ENCODE data around the gene PLA2G2A.

Gene PLA2G2A

GRCh38 chr1:19974822-19975416, 4.5 kb downstream of the PLA2G2A start:
- DNase-seq (ENCODE audit: low read depth, low spot score), result peak; percentile 69
- H3K27ac ChIP-seq, result no peak overlapping the region

GRCh38 chr1:19973616-19974015, 5.8 kb downstream of the PLA2G2A start:
- no peak for DNase-seq (ENCODE audit: low read depth, low spot score)

GRCh38 chr1:19971664-19972063, 7.8 kb downstream of the PLA2G2A start:
- no peak for DNase-seq (ENCODE audit: low read depth, low spot score)
- no peak overlapping the region for H3K27ac ChIP-seq

More at GRCh38 chr1:19973616-19974015, 5.8 kb downstream of the PLA2G2A start:
- H3K27ac ChIP-seq, result no peak overlapping the region

GRCh38 chr1:19969898-19970660, 9.3 kb downstream of the PLA2G2A start:
- H3K27ac ChIP-seq, result no peak overlapping the region
- DNase-seq (ENCODE audit: low read depth, low spot score), result no peak

DNA sequence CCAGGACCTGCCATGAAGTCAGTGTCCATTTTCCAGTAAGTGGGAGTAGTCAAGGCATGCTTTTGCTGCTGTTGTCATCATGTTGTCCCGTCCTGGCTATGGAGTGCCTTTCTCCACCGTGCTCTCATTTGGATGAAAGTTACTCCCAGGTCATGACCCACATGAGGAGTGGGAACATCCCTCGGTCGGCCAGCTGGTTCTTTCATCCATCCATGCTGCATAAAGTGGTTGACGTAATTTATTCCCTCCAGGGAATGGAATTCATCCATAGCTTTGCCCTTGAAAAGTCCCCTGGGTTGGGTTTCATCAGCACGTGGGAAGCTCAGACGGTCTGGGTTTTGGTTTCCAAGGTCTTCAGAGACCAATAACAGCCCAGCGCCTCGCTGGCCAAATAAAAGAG, 11.6 kb downstream of the PLA2G2A start:
- DNase-seq (ENCODE audit: low read depth, low spot score), result no peak
- no peak overlapping the region for H3K27ac ChIP-seq

DNA sequence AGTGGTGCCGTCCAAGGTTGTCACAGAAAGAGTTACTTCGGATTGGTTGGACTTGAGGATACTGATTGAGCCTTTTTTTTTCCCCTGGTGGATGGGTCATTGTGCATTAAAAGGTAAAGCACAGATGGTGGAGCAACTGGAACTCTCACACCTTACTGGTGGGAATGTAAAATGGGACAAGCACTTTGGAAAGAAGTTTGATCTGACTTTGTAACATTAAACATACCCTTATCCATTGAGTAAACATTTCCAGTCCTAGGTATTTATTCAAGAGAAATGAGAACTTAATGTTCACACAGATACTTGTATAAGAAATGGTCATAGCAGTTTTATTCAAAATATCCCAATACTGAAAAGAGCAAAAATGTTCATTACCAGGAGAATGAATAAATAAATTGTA, 14.9 kb downstream of the PLA2G2A start:
- DNase-seq (ENCODE audit: low read depth, low spot score), result no peak

DNA sequence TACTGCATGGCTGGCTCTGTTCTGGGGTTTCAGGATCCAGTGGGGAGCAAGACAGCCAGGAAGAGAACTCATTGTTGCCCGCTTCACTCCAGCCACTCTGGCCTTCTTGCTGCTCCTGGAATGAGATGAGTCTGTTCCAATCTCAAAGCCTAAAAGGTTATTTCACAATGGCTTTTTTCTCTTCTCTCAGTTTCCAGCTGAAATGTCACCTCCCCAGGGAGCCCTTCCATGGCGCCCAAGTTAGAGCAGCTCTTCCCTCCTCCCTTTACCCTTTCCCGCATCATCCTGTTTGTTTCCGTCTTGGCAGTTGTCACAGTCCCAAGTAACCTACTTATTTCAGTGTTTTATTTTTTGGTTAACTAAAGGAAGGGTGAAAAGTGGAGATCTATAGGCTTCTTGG, 15.8 kb downstream of the PLA2G2A start:
- H3K27ac ChIP-seq, result no peak overlapping the region
- DNase-seq (ENCODE audit: low read depth, low spot score), result no peak

More for the DNA sequence above, 14.9 kb downstream of the PLA2G2A start:
- no peak overlapping the region for H3K27ac ChIP-seq

DNA sequence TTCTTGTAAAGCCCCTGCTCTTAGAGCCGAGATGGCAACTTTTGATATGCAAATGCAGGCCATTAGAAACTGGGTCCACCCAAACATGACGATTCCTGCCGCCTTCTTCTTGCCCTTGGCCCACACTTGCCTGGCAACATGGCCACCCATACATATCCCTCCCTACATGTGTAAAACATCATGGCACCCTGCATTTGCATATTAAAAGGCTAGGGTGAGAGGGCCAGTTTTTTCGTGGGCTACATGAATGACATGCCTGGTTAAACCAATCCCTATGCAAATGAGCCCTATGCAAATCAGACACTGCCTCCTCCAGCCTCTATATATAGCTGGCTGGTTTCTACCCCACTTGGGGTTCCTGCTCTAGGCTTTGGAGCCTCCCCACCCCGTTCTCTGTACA, 18.8 kb downstream of the PLA2G2A start:
- no peak for DNase-seq (ENCODE audit: low read depth, low spot score)
- no peak overlapping the region for H3K27ac ChIP-seq

DNA sequence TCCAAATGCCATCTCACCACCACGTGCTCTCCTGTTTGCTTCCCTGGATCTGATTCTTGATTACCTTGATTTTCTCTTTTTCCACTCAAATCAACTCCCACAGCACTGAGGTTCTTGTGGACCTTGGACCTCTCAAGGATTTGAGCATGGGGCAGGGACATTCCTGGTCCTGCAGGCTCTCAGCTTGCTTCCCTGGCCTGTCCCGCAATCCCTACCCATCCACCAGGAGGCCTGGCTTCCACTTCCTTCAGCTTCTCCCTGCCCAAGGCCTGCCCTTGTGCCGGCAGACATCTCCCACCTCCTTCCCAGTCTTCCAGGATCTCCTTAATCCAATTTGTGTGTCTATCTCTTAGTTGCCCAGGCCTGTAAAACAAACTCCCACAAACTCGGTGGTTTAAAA, 21.6 kb downstream of the PLA2G2A start:
- H3K27ac ChIP-seq, result no peak overlapping the region
- no peak for DNase-seq (ENCODE audit: low read depth, low spot score)

DNA sequence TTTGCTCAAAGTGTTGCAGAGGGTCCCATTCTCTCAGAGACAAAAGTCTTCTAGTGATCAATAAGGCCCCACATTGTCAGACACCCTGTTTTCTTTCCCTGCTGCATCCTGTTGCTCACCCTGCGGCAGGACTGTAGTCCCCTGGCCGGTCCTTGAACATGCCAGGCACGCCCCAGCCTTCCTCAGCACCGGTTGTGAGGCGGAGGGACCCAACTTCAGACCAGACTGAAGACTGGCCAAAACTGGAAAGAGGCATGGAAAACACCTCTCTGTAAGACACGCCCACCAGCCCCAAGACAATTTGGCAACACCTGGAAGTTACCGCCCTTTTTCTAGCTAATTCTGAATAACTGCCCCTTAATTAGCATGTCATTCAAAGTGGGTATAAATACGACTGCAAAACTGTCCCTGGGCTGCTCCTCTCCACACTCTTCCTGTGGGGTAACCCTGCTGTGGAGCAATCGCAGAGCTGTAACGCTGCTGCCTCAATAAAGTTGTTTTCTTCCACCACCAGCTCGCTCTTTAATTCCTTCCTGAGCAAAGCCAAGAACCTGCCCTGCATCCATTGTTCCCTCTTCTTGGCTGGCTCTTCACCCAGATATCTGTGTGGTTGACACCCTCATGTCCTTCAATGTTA, 23.8 kb downstream of the PLA2G2A start:
- no peak for DNase-seq (ENCODE audit: low read depth, low spot score)
- H3K27ac ChIP-seq, result no peak overlapping the region

- H3K27ac ChIP-seq, result no peak overlapping the region
- DNase-seq (ENCODE audit: low read depth, low spot score), result no peak
Observed at GRCh38 chr1:19954059-19954458, 25.4 kb downstream of the PLA2G2A start.

- peak overlapping the region; percentile 20 for H3K27ac ChIP-seq
- DNase-seq (ENCODE audit: low read depth, low spot score), result peak; percentile 63
Observed at GRCh38 chr1:19949016-19949415, 30.4 kb downstream of the PLA2G2A start.

DNA sequence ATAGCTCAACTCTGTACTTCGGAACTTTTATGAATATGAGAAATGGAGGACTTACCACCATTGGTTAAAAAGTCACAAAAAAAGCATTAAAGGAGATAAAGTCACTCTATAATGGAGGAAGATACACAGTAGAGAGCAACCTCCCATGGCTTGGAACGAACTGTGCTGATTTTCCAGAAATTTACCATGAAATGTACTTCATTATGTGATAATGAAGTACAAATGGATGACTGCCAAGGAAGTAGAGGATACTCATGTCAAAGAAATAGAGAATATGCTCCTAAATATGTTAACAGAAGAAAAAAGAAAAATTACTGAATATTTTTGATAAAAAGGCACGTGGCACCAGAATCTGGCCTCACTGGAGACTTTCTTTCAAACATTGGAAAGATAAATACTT, 32.4 kb downstream of the PLA2G2A start:
- DNase-seq (ENCODE audit: low read depth, low spot score), result no peak
- no peak overlapping the region for H3K27ac ChIP-seq

DNA sequence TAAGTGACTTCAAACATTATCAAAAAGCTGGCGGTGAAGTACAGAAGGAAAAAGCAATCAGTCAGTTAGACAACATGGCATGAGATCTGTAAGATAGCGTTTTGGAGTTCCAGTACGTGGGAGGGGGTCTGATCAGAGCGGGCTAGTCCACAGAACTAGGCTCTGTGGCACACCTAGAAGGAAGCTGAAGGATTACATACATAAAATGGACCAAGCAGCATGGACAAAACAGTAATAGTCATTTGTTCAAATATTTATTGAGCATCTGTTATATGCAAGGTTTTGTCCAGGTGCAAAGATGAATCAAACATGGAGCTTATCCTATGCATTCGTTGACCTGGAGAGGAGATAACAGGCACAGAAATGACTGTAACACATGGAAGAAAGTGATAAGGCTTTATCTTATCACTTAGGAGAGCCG, 33.1 kb downstream of the PLA2G2A start:
- H3K27ac ChIP-seq, result no peak overlapping the region
- DNase-seq (ENCODE audit: low read depth, low spot score), result no peak

DNA sequence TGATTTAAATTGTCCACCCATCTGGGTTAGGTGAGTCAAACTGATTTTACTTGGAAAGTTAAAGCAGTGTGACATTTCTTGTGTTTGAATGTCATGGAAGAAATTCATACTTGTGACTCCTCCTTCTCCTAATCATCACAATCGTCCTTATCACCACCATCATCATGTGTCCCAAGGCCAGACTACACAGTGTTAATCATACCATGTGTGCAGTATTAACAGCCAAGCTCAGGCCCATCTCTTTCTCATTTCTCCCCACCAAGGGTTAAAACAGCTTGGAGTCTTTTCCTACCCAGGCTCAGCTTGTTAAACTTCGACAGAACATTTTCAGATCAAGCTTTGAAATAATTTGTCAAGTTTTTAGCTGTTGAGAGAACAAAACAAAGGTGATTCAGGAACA, 33.5 kb downstream of the PLA2G2A start:
- no peak overlapping the region for H3K27ac ChIP-seq

GRCh38 chr1:19942657-19943056, 36.8 kb downstream of the PLA2G2A start:
- H3K27ac ChIP-seq, result no peak overlapping the region

More for the DNA sequence above, 33.5 kb downstream of the PLA2G2A start:
- DNase-seq (ENCODE audit: low read depth, low spot score), result no peak

DNA sequence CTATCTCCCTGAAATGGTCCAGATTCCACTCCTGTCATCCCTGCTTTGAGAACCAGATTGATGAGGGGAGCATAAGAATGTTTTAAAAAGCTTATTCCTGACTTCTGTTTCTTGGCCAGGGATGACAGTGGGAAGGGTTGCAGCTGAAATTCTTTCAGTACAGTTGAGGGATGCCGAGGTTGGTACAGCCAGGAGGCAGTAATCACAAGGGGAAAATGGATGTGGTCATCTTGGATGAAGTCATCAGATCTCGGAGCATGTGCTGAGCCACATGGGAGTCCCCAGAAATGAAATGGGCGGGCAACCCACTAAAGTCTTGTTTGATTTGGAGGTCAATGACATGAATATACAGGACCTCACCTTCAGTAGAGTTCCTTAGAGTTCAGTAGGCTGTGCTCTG, 37.3 kb downstream of the PLA2G2A start:
- no peak overlapping the region for H3K27ac ChIP-seq
- DNase-seq (ENCODE audit: low read depth, low spot score), result no peak

More at GRCh38 chr1:19942657-19943056, 36.8 kb downstream of the PLA2G2A start:
- DNase-seq (ENCODE audit: low read depth, low spot score), result no peak

DNA sequence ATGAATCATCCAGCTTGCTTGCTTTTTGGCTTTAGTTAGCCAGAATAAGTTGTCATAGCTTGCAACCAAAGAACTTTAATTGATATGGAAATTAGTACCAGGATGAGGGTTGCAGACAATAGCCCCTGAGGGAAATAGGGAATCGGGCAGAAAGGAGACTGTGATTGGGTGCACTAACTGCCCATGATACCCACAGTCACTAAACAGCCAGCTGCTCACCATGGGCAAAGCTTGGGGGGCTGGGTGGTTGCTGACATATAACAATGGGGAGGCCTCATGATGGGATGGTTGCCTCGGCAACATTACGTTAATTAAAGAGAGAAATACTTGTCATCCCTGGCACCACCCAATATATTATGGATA, 38.2 kb downstream of the PLA2G2A start:
- DNase-seq (ENCODE audit: low read depth, low spot score), result no peak
- H3K27ac ChIP-seq, result no peak overlapping the region

- DNase-seq (ENCODE audit: low read depth, low spot score), result no peak
Observed at GRCh38 chr1:19940486-19941205, 38.8 kb downstream of the PLA2G2A start.

DNA sequence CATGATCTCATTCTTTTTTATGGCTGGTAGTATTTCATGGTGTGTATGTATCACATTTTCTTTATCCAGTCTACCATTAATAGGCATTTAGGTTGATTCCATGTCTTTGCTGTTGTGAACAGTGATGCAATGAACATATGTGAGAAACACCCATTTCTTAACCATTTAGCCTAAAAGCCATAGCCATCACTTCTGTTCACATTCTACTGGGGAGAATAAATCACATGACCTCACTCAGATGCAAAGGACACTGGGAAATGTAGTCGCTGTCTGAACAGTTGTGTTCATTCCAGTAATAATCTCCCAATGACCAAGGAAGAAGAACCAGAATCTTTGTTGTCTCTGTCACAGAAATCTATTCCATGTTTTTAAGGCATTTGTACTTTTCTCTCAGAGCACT, 40.9 kb downstream of the PLA2G2A start:
- no peak overlapping the region for H3K27ac ChIP-seq
- no peak for DNase-seq (ENCODE audit: low read depth, low spot score)

More at GRCh38 chr1:19940486-19941205, 38.8 kb downstream of the PLA2G2A start:
- no peak overlapping the region for H3K27ac ChIP-seq
